ENCODE results near the gene CHRNE.

DNA sequence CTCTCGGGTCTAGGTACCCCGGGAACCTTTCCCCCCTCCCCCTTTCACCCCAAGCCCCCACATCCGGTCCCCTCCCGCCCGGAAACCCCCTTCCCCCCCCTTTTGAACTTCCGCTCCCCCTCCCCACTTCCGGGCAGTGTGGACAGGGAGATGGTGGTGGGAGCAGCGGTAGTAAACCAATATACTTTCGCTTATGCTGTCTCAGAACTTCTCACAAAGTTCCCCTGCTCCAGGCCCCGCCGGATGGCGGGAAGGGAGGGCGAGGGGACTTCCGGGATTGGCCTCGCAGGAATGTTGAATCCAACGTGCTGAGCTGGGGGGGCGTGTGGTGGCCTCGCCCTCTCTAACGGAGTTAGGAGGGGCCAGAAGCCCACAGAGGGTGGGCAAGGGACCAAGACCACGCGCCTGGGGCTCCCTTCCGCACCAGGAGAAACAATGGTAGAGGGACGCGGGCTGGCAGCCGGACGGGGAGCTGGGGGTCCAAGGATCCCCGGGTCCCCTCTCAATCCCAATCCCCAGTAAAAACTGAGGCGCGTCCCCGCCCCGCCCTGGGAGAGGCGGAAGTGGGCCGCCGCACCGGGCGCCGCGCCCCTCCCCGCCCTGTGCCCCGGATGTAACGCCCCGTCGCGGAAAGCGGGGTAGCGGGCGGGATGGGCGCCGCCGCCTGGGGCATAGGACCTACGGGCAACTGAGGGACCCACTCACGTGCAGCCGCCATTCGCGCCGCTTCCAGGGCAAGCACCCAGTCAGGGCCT, 44.7 kb upstream of the CHRNE start:
- TF ChIP-seq, protein P1, sequence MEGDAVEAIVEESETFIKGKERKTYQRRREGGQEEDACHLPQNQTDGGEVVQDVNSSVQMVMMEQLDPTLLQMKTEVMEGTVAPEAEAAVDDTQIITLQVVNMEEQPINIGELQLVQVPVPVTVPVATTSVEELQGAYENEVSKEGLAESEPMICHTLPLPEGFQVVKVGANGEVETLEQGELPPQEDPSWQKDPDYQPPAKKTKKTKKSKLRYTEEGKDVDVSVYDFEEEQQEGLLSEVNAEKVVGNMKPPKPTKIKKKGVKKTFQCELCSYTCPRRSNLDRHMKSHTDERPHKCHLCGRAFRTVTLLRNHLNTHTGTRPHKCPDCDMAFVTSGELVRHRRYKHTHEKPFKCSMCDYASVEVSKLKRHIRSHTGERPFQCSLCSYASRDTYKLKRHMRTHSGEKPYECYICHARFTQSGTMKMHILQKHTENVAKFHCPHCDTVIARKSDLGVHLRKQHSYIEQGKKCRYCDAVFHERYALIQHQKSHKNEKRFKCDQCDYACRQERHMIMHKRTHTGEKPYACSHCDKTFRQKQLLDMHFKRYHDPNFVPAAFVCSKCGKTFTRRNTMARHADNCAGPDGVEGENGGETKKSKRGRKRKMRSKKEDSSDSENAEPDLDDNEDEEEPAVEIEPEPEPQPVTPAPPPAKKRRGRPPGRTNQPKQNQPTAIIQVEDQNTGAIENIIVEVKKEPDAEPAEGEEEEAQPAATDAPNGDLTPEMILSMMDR (IDR thresholded peaks at IDR 0.05; ENCODE audit: low read depth, low read length, poor library complexity, severe bottlenecking): no peak
- no peak for TF ChIP-seq EZH2phosphoT487 (IDR thresholded peaks at IDR 0.05; ENCODE audit: borderline replicate concordance, low read length)

Measured in DOHH2 (cell line).